ENCODE data around the gene COL4A4.
A peak's percentile ranks its signal among the peaks of the same experiment; 100 is the strongest.

The COL4A4 gene

GRCh38 chr2:227030789-227031188 lies 133.2 kb downstream of the COL4A4 start:
- DNase-seq (ENCODE audit: low spot score) = no peak

- no peak for DNase-seq (ENCODE audit: low spot score)
These were observed 134.4 kb downstream of the COL4A4 start for GRCh38 chr2:227029426-227030105.

- DNase-seq (ENCODE audit: low spot score) = no peak
These were observed 138.5 kb downstream of the COL4A4 start for GRCh38 chr2:227025510-227025909.

- DNase-seq (ENCODE audit: low spot score) = no peak
These were observed 141.4 kb downstream of the COL4A4 start for GRCh38 chr2:227022608-227023007.

- DNase-seq (ENCODE audit: low spot score) = no peak
These were observed 143.6 kb downstream of the COL4A4 start for GRCh38 chr2:227020416-227020815.

GRCh38 chr2:227016894-227017293 lies 147.1 kb downstream of the COL4A4 start:
- DNase-seq (ENCODE audit: low spot score) = no peak

- no peak for DNase-seq (ENCODE audit: low spot score)
These were observed 150.1 kb downstream of the COL4A4 start for GRCh38 chr2:227013881-227014280.

- DNase-seq (ENCODE audit: low spot score) = no peak
These were observed 150.7 kb downstream of the COL4A4 start for GRCh38 chr2:227013330-227013729.

GRCh38 chr2:227010433-227010832 lies 153.6 kb downstream of the COL4A4 start:
- no peak for DNase-seq (ENCODE audit: low spot score)

- no peak for DNase-seq (ENCODE audit: low spot score)
These were observed 156.1 kb downstream of the COL4A4 start for GRCh38 chr2:227007940-227008339.

GRCh38 chr2:227007148-227007547 lies 156.9 kb downstream of the COL4A4 start:
- DNase-seq (ENCODE audit: low spot score) = no peak

- DNase-seq (ENCODE audit: low spot score) = no peak
These were observed 157.7 kb downstream of the COL4A4 start for GRCh38 chr2:227006189-227006897.

GRCh38 chr2:227004482-227004881 lies 159.5 kb downstream of the COL4A4 start:
- no peak for DNase-seq (ENCODE audit: low spot score)

- DNase-seq (ENCODE audit: low spot score) = no peak
These were observed 163.9 kb downstream of the COL4A4 start for GRCh38 chr2:227000123-227000522.

- no peak for DNase-seq (ENCODE audit: low spot score)
These were observed 164.3 kb downstream of the COL4A4 start for GRCh38 chr2:226999661-227000060.

- DNase-seq (ENCODE audit: low spot score) = no peak
These were observed 168.4 kb downstream of the COL4A4 start for GRCh38 chr2:226995625-226996041.

GRCh38 chr2:226994775-226995174 lies 169.2 kb downstream of the COL4A4 start:
- no peak for DNase-seq (ENCODE audit: low spot score)

GRCh38 chr2:226993171-226993570 lies 170.8 kb downstream of the COL4A4 start:
- DNase-seq (ENCODE audit: low spot score) = no peak

GRCh38 chr2:226991663-226992062 lies 172.3 kb downstream of the COL4A4 start:
- no peak for DNase-seq (ENCODE audit: low spot score)

- DNase-seq (ENCODE audit: low spot score) = no peak
These were observed 178.4 kb downstream of the COL4A4 start for GRCh38 chr2:226985583-226985946.

GRCh38 chr2:226984750-226985582 lies 179.0 kb downstream of the COL4A4 start:
- DNase-seq (ENCODE audit: low spot score) = peak; percentile 28

GRCh38 chr2:226983895-226984749 lies 179.9 kb downstream of the COL4A4 start:
- DNase-seq (ENCODE audit: low spot score) = no peak
